Left lung (tissue), 10 donors: ENCODE results near the gene ACKR1. TPM values are rescaled to one million over a fixed set of nuclear protein-coding genes. Genes with fewer than 3 reads are reported as not detected.

Experiments
- ATAC-seq: fragments of 200-7000 bp; cut with Tn5 transposase; one replicate; pipeline ENCODE4 v1.9.1; 2020; ENCODE audit warnings: moderate library complexity
- DNase-seq, 4 donors: peaks; one replicate each; pipeline ENCODE4 v3.0.0-alpha.2; 2013 to 2020
- H3K27ac ChIP-seq, 2 donors: fragments of 200-600 bp; sonication (generic) in 1 of 2; one replicate each; pipeline versions ENCODE4 v1.5.0 to v1.8.0; 2020 to 2021
- H3K27me3 ChIP-seq, 2 donors: fragments of 200-600 bp; sonication (generic) in 1 of 2; one replicate each; pipeline versions ENCODE4 v1.5.0 to v1.8.0; 2020 to 2021
- H3K36me3 ChIP-seq, 2 donors: fragments of 200-600 bp; sonication (generic) in 1 of 2; one replicate each; pipeline versions ENCODE4 v1.5.0 to v1.8.0; 2020 to 2021
- H3K4me1 ChIP-seq, 2 donors: fragments of 200-600 bp; one replicate each; pipeline ENCODE4 v1.8.0; 2021
- H3K4me3 ChIP-seq, 2 donors: fragments of 200-600 bp; sonication (generic) in 1 of 2; one replicate each; pipeline versions ENCODE4 v1.5.0 to v1.8.0; 2020 to 2021; ENCODE audit warnings: mild to moderate bottlenecking in 1 of 2
- H3K9me3 ChIP-seq, 2 donors: fragments of 200-600 bp; sonication (generic) in 1 of 2; one replicate each; pipeline versions ENCODE4 v1.5.0 to v1.8.0; 2020 to 2021
- CTCF ChIP-seq, 2 donors: fragments of 200-600 bp; sonication (generic) in 1 of 2; IDR thresholded peaks; one replicate each; pipeline versions ENCODE4 v1.5.0 to v1.8.0; 2021; ENCODE audit warnings: antibody characterized with exemption in 2 of 2
- intact Hi-C, 2 donors: fragments of 100-400 bp; cut with DNase I; formaldehyde crosslinking; loops; one replicate each; pipeline versions ENCODE4 v1.11.2 to v1.14.2; 2022
- polyA plus RNA-seq, 6 donors: library from polyadenylated mRNA; unstranded; fragments of 120-200 nt; gene quantifications; one replicate each; pipeline ENCODE4 v1.2.1, GENCODE V29; 2013; ENCODE audit not compliant: insufficient read length in 6 of 6
- total RNA-seq, 2 donors: library from RNA; stranded (reverse); fragmentation: NEBNext Ultra II Directional; extraction: Animal tissue kit (Norgen Biotek cat#: 25700); gene quantifications; one replicate each; pipeline ENCODE4 v1.2.1, GENCODE V29; 2021
- donor health status: DM: no; HTN: yes; CAD: no.
- donor health status: DM: no; HTN: no; CAD: no.

ACKR1 gene
- total and polyA plus RNA-seq, 8 donors, result 3.6 to 65.3 (median 4.8) TPM

GRCh38 chr1:159187033-159187432, 17.6 kb upstream of the ACKR1 start:
- Histone ChIP-seq H3K4me3 (no peak overlapping the region), H3K27ac (no peak overlapping the region), H3K4me1 (peaks cover 0 to 5% of the 10 kb centered on the region in 2 donors), H3K27me3 (peaks cover 17 to 48% of the 10 kb centered on the region in 2 donors), H3K36me3 (no peaks in the 10 kb centered on the region), H3K9me3 (no peaks in the 10 kb centered on the region)
- intact Hi-C loops, result no loop called here
- TF ChIP-seq CTCF (IDR thresholded peaks at IDR 0.05), result no peak
- DNase-seq (no peak), ATAC-seq (no peak)

DNA sequence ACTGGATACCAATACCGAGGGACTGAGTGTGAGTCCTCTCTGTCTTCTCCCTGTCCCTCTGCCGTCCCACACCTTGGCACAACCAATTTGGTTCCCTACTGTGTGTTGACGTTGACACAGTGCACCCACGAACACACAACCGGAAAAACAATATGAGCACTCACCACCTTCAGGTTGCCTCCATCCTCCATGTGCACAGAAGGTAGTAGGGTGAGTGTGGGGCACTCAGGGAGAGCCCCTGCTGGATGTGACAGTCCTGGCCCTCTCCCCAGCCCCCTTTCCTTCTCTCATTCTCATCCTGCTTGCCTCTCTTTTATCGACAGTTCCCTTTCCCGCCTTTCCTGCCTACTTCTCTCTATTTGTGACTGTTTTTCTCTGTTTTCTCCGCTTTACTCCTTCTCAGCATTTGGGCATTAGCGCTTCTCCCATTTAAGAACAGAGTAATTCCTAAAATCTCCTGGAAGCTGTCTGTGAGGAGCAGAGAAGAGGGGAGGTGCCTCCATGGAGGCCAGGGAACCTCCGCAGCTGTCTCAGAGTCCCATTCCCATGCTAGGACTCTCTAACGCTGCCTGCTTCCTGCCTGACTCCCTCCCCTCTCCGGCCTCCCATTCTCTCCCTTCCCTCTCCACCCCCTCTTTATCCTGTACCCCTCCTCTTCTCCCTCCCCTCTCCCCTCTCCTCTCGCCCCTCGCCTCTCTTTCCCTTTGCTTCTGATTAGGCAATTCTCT, 16.9 kb upstream of the ACKR1 start:
- H3K9me3 ChIP-seq, result no peaks in the 10 kb centered on the region
- H3K4me3 ChIP-seq, result peak overlapping the region in 1 of 2 donors; percentile 17
- ATAC-seq, result peak; percentile 60
- intact Hi-C loops, result no loop called here
- peaks cover 0 to 5% of the 10 kb centered on the region in 2 donors for H3K4me1 ChIP-seq
- DNase-seq, result no peak
- no peak for TF ChIP-seq CTCF (IDR thresholded peaks at IDR 0.05)
- no peaks in the 10 kb centered on the region for H3K36me3 ChIP-seq
- H3K27me3 ChIP-seq, result peaks cover 17 to 48% of the 10 kb centered on the region in 2 donors
- H3K27ac ChIP-seq, result no peak overlapping the region

GRCh38 chr1:159188375-159188788, 16.3 kb upstream of the ACKR1 start:
- peak overlapping the region in 1 of 2 donors; percentile 17 for H3K4me3 ChIP-seq
- no peaks in the 10 kb centered on the region for H3K36me3 ChIP-seq
- peak; percentile 40 to 80 (median 73) for DNase-seq
- no peak for TF ChIP-seq CTCF (IDR thresholded peaks at IDR 0.05)
- H3K9me3 ChIP-seq, result no peaks in the 10 kb centered on the region
- peaks cover 0 to 5% of the 10 kb centered on the region in 2 donors for H3K4me1 ChIP-seq
- H3K27me3 ChIP-seq, result peaks cover 17 to 48% of the 10 kb centered on the region in 2 donors
- intact Hi-C loops, result no loop called here
- H3K27ac ChIP-seq, result no peak overlapping the region
- peak; percentile 98 for ATAC-seq

- ATAC-seq (no peak), DNase-seq (no peak)
- Histone ChIP-seq H3K4me1 (peaks cover 0 to 5% of the 10 kb centered on the region in 2 donors), H3K27ac (no peak overlapping the region), H3K36me3 (no peaks in the 10 kb centered on the region), H3K27me3 (peaks cover 17 to 48% of the 10 kb centered on the region in 2 donors), H3K9me3 (no peaks in the 10 kb centered on the region), H3K4me3 (no peak overlapping the region)
- intact Hi-C loops, result no loop called here
- TF ChIP-seq CTCF (IDR thresholded peaks at IDR 0.05), result no peak
Measured at GRCh38 chr1:159190441-159190840, 14.2 kb upstream of the ACKR1 start.

DNA sequence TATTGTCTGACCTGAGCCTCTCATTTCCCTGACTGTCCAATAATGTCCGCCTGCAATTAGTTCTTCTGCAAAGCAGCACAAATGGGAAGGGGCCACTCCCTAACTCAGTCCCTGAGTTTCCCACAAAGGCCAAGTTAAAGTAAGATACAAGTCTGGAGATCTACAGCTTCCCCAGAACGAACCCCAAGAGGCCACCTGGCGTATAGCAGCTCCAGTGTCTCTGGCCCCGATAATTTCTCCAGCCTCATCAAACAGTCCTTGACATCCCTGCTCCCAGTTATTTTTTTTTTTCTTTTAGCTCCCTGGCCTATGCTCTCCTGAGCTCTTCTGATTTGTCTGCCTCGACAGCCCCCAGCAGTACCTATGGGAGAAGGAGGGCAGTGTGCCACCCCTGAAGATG, 8.1 kb upstream of the ACKR1 start:
- Histone ChIP-seq H3K27me3 (peaks cover 0 to 11% of the 10 kb centered on the region in 2 donors), H3K4me1 (no peaks in the 10 kb centered on the region), H3K27ac (no peak overlapping the region), H3K36me3 (no peaks in the 10 kb centered on the region), H3K9me3 (no peaks in the 10 kb centered on the region), H3K4me3 (no peak overlapping the region)
- ATAC-seq (no peak), DNase-seq (no peak)
- TF ChIP-seq CTCF (IDR thresholded peaks at IDR 0.05), result no peak
- intact Hi-C loops, result loop anchor here in 1 of 2 donors (5.0 kb wide), 1 partner anchor 34 kb away; no protein-coding TSS in a partner anchor
